HG03097 (cell line): ENCODE results near the gene LRPAP1.

Source experiments
- ATAC-seq: cut with Tn5 transposase; IDR thresholded peaks from one replicate; pipeline ENCODE4 v1.9.1; 2021; ENCODE audit not compliant: unreplicated experiment, low FRiP score

The LRPAP1 gene

GRCh38 chr4:3533423-3533820 is 1.2 kb upstream of the LRPAP1 start:
- ATAC-seq = no peak

- ATAC-seq = no peak
Observed at GRCh38 chr4:3532751-3533422, 665 bp upstream of the LRPAP1 start.

GRCh38 chr4:3531318-3531878 is 824 bp downstream of the LRPAP1 start:
- no peak for ATAC-seq

- no peak for ATAC-seq
Observed at GRCh38 chr4:3530663-3531254, 1.5 kb downstream of the LRPAP1 start.

GRCh38 chr4:3530051-3530450 is 2.2 kb downstream of the LRPAP1 start:
- no peak for ATAC-seq

- ATAC-seq = no peak
Observed at GRCh38 chr4:3529363-3529762, 2.9 kb downstream of the LRPAP1 start.

GRCh38 chr4:3527914-3528876 is 4.0 kb downstream of the LRPAP1 start:
- no peak for ATAC-seq

GRCh38 chr4:3527101-3527913 is 4.9 kb downstream of the LRPAP1 start:
- no peak for ATAC-seq

GRCh38 chr4:3526456-3526855 is 5.8 kb downstream of the LRPAP1 start:
- no peak for ATAC-seq

- no peak for ATAC-seq
Observed at GRCh38 chr4:3525532-3526430, 6.4 kb downstream of the LRPAP1 start.

- ATAC-seq = no peak
Observed at GRCh38 chr4:3524920-3525319, 7.3 kb downstream of the LRPAP1 start.

- ATAC-seq = no peak
Observed at GRCh38 chr4:3524349-3524748, 7.9 kb downstream of the LRPAP1 start.

- ATAC-seq = no peak
Observed at GRCh38 chr4:3523628-3524221, 8.5 kb downstream of the LRPAP1 start.

- no peak for ATAC-seq
Observed at GRCh38 chr4:3523146-3523627, 9.0 kb downstream of the LRPAP1 start.

GRCh38 chr4:3522651-3523050 is 9.6 kb downstream of the LRPAP1 start:
- ATAC-seq = no peak

- ATAC-seq = no peak
Observed at GRCh38 chr4:3522326-3522640, 9.9 kb downstream of the LRPAP1 start.

- ATAC-seq = no peak
Observed at GRCh38 chr4:3521621-3522325, 10.4 kb downstream of the LRPAP1 start.
